ES-I3 (cell line): ENCODE data around the gene EDIL3.

Source experiments
- H3K36me3 ChIP-seq: 2 replicates; pipeline ENCODE4 v1.6.1; 2013; ENCODE audit warnings: mild to moderate bottlenecking, low read length, control low read depth, moderate library complexity; ENCODE audit not compliant: insufficient read depth
- H3K4me1 ChIP-seq: 2 replicates; pipeline ENCODE4 v1.6.1; 2013; ENCODE audit warnings: mild to moderate bottlenecking, control low read depth, low read length; ENCODE audit not compliant: insufficient read depth
- H3K9ac ChIP-seq: 2 replicates; pipeline ENCODE4 v1.6.1; 2013; ENCODE audit warnings: low read depth, mild to moderate bottlenecking, low read length, moderate library complexity
- H3K9me3 ChIP-seq: 2 replicates; pipeline ENCODE4 v1.6.1; 2013; ENCODE audit warnings: mild to moderate bottlenecking, low read length, moderate library complexity; ENCODE audit not compliant: control insufficient read depth, insufficient read depth

The EDIL3 gene

GRCh38 chr5:84384604-84385575, at the start of gene EDIL3:
Gene EDIL3, minus strand, starts transcription at chr5:84384880. Its CDS starts 506 bp downstream, at chr5:84384374.
- H3K9ac ChIP-seq = peak within 1 kb of the TSS; percentile 97
- H3K36me3 ChIP-seq = no peaks in the 10 kb centered on the region
- H3K4me1 ChIP-seq = peaks cover 11% of the 10 kb centered on the region; the same call in 1 of the 2 replicates
- H3K9me3 ChIP-seq = no peaks in the 10 kb centered on the region

- no peaks in the 10 kb centered on the region for H3K36me3 ChIP-seq
- no peaks in the 10 kb centered on the region for H3K4me1 ChIP-seq
- H3K9ac ChIP-seq = no peak overlapping the region
- no peaks in the 10 kb centered on the region; the same call in 1 of the 2 replicates for H3K9me3 ChIP-seq
Observed at GRCh38 chr5:84433461-84433860, 48.8 kb upstream of the EDIL3 start.

- H3K4me1 ChIP-seq = no peaks in the 10 kb centered on the region
- no peaks in the 10 kb centered on the region; the same call in 1 of the 2 replicates for H3K9me3 ChIP-seq
- H3K9ac ChIP-seq = no peak overlapping the region
- H3K36me3 ChIP-seq = no peaks in the 10 kb centered on the region
Observed at GRCh38 chr5:84430863-84431663, 46.4 kb upstream of the EDIL3 start.

- no peak overlapping the region for H3K9ac ChIP-seq
- no peaks in the 10 kb centered on the region for H3K36me3 ChIP-seq
- no peaks in the 10 kb centered on the region; the same call in 1 of the 2 replicates for H3K9me3 ChIP-seq
- no peaks in the 10 kb centered on the region; the same call in 1 of the 2 replicates for H3K4me1 ChIP-seq
Observed at GRCh38 chr5:84430079-84430478, 45.4 kb upstream of the EDIL3 start.

- H3K36me3 ChIP-seq = no peaks in the 10 kb centered on the region
- H3K4me1 ChIP-seq = no peaks in the 10 kb centered on the region; the same call in 1 of the 2 replicates
- H3K9me3 ChIP-seq = no peaks in the 10 kb centered on the region
- H3K9ac ChIP-seq = no peak overlapping the region
Observed at GRCh38 chr5:84425365-84425881, 40.7 kb upstream of the EDIL3 start.

- Histone ChIP-seq H3K4me1 (no peaks in the 10 kb centered on the region; the same call in 1 of the 2 replicates), H3K36me3 (no peaks in the 10 kb centered on the region; the same call in 1 of the 2 replicates), H3K9ac (no peak overlapping the region), H3K9me3 (no peaks in the 10 kb centered on the region)
Observed at GRCh38 chr5:84419742-84420141, 35.1 kb upstream of the EDIL3 start.

- Histone ChIP-seq H3K4me1 (no peaks in the 10 kb centered on the region), H3K36me3 (no peaks in the 10 kb centered on the region), H3K9ac (no peak overlapping the region), H3K9me3 (no peaks in the 10 kb centered on the region)
Observed at GRCh38 chr5:84411832-84412605, 27.3 kb upstream of the EDIL3 start.

- Histone ChIP-seq H3K9me3 (no peaks in the 10 kb centered on the region), H3K36me3 (no peaks in the 10 kb centered on the region), H3K4me1 (peaks cover 5% of the 10 kb centered on the region; the same call in 1 of the 2 replicates), H3K9ac (no peak overlapping the region)
Observed at GRCh38 chr5:84406111-84406510, 21.4 kb upstream of the EDIL3 start.

- peaks cover 5% of the 10 kb centered on the region; the same call in 1 of the 2 replicates for H3K4me1 ChIP-seq
- no peaks in the 10 kb centered on the region for H3K36me3 ChIP-seq
- H3K9ac ChIP-seq = no peak overlapping the region
- no peaks in the 10 kb centered on the region for H3K9me3 ChIP-seq
Observed at GRCh38 chr5:84403773-84404172, 19.1 kb upstream of the EDIL3 start.

- no peaks in the 10 kb centered on the region for H3K9me3 ChIP-seq
- no peak overlapping the region for H3K9ac ChIP-seq
- H3K36me3 ChIP-seq = no peaks in the 10 kb centered on the region
- H3K4me1 ChIP-seq = peaks cover 4% of the 10 kb centered on the region; the same call in 1 of the 2 replicates
Observed at GRCh38 chr5:84397385-84397784, 12.7 kb upstream of the EDIL3 start.

- no peaks in the 10 kb centered on the region for H3K9me3 ChIP-seq
- H3K4me1 ChIP-seq = peaks cover 4% of the 10 kb centered on the region; the same call in 1 of the 2 replicates
- no peak overlapping the region for H3K9ac ChIP-seq
- H3K36me3 ChIP-seq = no peaks in the 10 kb centered on the region
Observed at GRCh38 chr5:84393969-84394368, 9.3 kb upstream of the EDIL3 start.

GRCh38 chr5:84392836-84393235, 8.2 kb upstream of the EDIL3 start:
- H3K9ac ChIP-seq = no peak overlapping the region
- peaks cover 4% of the 10 kb centered on the region; the same call in 1 of the 2 replicates for H3K4me1 ChIP-seq
- H3K9me3 ChIP-seq = no peaks in the 10 kb centered on the region
- H3K36me3 ChIP-seq = no peaks in the 10 kb centered on the region

GRCh38 chr5:84385705-84386104, 1.0 kb upstream of the EDIL3 start:
- Histone ChIP-seq H3K9ac (peak overlapping the region; percentile 97), H3K36me3 (no peaks in the 10 kb centered on the region), H3K4me1 (peaks cover 11% of the 10 kb centered on the region; the same call in 1 of the 2 replicates)

More at GRCh38 chr5:84385705-84386104, 1.0 kb upstream of the EDIL3 start:
- no peaks in the 10 kb centered on the region for H3K9me3 ChIP-seq
